Parathyroid adenoma (tissue), 2 donors: ENCODE results near the gene CKB.

Source experiments
- H2AFZ ChIP-seq: fragments of 300-600 bp; sonication (generic); one replicate; pipeline ENCODE4 v1.7.0; 2017; ENCODE audit warnings: antibody characterized with exemption, mild to moderate bottlenecking
- H3K27ac ChIP-seq: fragments of 300-600 bp; sonication (generic); one replicate; pipeline ENCODE4 v1.7.0; 2017
- H3K27me3 ChIP-seq: fragments of 300-600 bp; sonication (generic); one replicate; pipeline ENCODE4 v1.7.0; 2017; ENCODE audit warnings: low read length; ENCODE audit not compliant: control insufficient read depth, insufficient read depth
- H3K36me3 ChIP-seq: fragments of 300-600 bp; sonication (generic); one replicate; pipeline ENCODE4 v1.7.0; 2017; ENCODE audit warnings: low read length; ENCODE audit not compliant: control insufficient read depth, insufficient read depth
- H3K4me1 ChIP-seq: fragments of 300-600 bp; sonication (generic); one replicate; pipeline ENCODE4 v1.7.0; 2017; ENCODE audit warnings: control low read depth
- H3K4me2 ChIP-seq: fragments of 300-600 bp; sonication (generic); one replicate; pipeline ENCODE4 v1.7.0; 2017; ENCODE audit warnings: low read length
- H3K4me3 ChIP-seq: fragments of 300-600 bp; sonication (generic); one replicate; pipeline ENCODE4 v1.7.0; 2017; ENCODE audit warnings: low read depth, low read length
- H3K79me2 ChIP-seq: fragments of 300-600 bp; sonication (generic); one replicate; pipeline ENCODE4 v1.7.0; 2017; ENCODE audit warnings: control low read depth
- H3K9ac ChIP-seq: fragments of 300-600 bp; sonication (generic); one replicate; pipeline ENCODE4 v1.7.0; 2017; ENCODE audit warnings: mild to moderate bottlenecking
- H3K9me3 ChIP-seq: fragments of 300-600 bp; sonication (generic); one replicate; pipeline ENCODE4 v1.7.0; 2017; ENCODE audit warnings: low read length; ENCODE audit not compliant: control insufficient read depth
- TF ChIP-seq, protein P1 (sequence below): fragments of 300-600 bp; sonication (generic); IDR thresholded peaks from one replicate; pipeline ENCODE4 v1.7.0; 2017; ENCODE audit warnings: antibody characterized with exemption, mild to moderate bottlenecking
- donor health status: primary hyperparathyroidism.

CKB gene

DNA sequence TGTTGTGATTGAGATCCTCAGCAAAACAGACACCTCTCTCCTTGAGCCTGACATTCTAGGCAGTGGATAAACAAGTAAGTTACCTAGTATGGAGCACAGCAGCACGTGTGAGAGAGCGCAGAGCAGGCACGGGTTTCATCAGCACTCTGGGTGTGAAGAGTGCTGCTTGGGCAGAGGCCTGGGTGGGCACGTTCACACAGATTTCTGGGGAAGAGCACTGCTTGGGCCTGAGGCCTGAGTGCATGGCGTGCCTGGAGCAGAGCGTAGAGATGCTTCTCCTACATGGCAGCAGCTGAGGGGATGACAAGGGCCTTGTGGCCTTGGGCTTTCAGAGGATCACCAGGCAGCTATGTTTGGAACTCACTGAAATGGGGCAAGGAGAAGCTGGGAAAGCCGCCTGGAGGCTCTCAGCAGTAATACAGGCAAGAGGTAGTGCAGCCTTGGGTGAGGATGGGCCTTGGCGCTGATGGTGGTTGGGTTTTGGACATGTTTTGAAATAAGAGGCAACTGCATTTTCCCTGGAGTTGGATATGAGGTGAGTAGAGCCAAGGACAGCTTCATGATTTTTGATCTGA lies 17.6 kb downstream of the CKB start:
- H3K4me2 ChIP-seq, result no peak overlapping the region
- no peak overlapping the region for H2AFZ ChIP-seq
- H3K27ac ChIP-seq, result no peak overlapping the region
- H3K36me3 ChIP-seq, result no peaks in the 10 kb centered on the region
- no peak overlapping the region for H3K4me3 ChIP-seq
- TF ChIP-seq, protein P1, sequence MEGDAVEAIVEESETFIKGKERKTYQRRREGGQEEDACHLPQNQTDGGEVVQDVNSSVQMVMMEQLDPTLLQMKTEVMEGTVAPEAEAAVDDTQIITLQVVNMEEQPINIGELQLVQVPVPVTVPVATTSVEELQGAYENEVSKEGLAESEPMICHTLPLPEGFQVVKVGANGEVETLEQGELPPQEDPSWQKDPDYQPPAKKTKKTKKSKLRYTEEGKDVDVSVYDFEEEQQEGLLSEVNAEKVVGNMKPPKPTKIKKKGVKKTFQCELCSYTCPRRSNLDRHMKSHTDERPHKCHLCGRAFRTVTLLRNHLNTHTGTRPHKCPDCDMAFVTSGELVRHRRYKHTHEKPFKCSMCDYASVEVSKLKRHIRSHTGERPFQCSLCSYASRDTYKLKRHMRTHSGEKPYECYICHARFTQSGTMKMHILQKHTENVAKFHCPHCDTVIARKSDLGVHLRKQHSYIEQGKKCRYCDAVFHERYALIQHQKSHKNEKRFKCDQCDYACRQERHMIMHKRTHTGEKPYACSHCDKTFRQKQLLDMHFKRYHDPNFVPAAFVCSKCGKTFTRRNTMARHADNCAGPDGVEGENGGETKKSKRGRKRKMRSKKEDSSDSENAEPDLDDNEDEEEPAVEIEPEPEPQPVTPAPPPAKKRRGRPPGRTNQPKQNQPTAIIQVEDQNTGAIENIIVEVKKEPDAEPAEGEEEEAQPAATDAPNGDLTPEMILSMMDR, result no peak
- H3K9me3 ChIP-seq, result no peaks in the 10 kb centered on the region
- H3K79me2 ChIP-seq, result no peaks in the 10 kb centered on the region
- no peaks in the 10 kb centered on the region for H3K4me1 ChIP-seq
- no peaks in the 10 kb centered on the region for H3K27me3 ChIP-seq
- no peak overlapping the region for H3K9ac ChIP-seq

- H2AFZ ChIP-seq, result no peak overlapping the region
- no peak overlapping the region for H3K9ac ChIP-seq
- H3K4me2 ChIP-seq, result no peak overlapping the region
- no peaks in the 10 kb centered on the region for H3K27me3 ChIP-seq
- no peaks in the 10 kb centered on the region for H3K79me2 ChIP-seq
- TF ChIP-seq, protein P1, result no peak
- no peak overlapping the region for H3K27ac ChIP-seq
- no peaks in the 10 kb centered on the region for H3K9me3 ChIP-seq
- H3K4me1 ChIP-seq, result no peaks in the 10 kb centered on the region
- no peak overlapping the region for H3K4me3 ChIP-seq
- H3K36me3 ChIP-seq, result no peaks in the 10 kb centered on the region
These were observed 19.3 kb downstream of the CKB start for GRCh38 chr14:103503296-103503695.

- H3K9me3 ChIP-seq, result no peaks in the 10 kb centered on the region
- no peak overlapping the region for H2AFZ ChIP-seq
- TF ChIP-seq, protein P1, result no peak
- H3K9ac ChIP-seq, result no peak overlapping the region
- no peaks in the 10 kb centered on the region for H3K79me2 ChIP-seq
- H3K27ac ChIP-seq, result no peak overlapping the region
- H3K4me3 ChIP-seq, result no peak overlapping the region
- H3K27me3 ChIP-seq, result no peaks in the 10 kb centered on the region
- H3K4me1 ChIP-seq, result no peaks in the 10 kb centered on the region
- H3K36me3 ChIP-seq, result no peaks in the 10 kb centered on the region
- no peak overlapping the region for H3K4me2 ChIP-seq
These were observed 19.8 kb downstream of the CKB start for GRCh38 chr14:103502877-103503276.

DNA sequence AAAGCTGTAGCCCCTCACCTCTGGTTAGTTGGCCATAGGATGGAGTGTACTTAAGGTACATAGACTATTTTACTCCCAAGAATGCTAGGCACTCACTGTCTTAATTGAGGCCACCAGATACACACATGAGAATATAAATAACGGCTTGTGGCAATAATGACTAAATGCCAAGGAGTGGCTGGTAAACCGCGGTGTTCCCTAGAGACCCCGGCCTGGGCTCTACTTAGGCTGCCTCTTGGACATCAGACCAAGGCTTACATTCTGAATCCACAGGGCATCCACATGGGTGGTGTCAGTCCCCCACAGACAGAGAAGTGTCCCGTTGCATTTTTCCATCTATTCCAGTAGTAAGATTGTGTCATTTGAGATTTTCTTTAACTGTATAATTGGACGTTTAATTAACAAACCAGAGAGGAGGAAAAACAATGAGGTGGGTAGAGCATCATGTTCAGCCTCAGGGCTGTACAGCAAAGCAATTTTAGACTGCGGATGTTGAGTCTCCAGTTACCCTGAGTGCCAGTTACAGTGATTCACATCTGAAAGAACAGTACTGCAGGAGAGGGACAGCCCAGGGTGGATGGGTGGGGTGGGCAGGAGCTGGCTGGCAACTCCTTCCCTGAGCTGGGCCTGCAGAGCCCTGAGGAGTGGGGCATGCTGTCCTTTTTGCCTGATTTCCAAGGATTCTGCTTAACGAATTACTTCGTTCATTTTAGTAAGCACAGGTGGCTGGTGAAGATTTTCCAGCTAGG lies 20.5 kb downstream of the CKB start:
- Histone ChIP-seq H2AFZ (no peak overlapping the region), H3K79me2 (no peaks in the 10 kb centered on the region), H3K27me3 (no peaks in the 10 kb centered on the region), H3K9ac (no peak overlapping the region), H3K4me1 (no peaks in the 10 kb centered on the region), H3K27ac (no peak overlapping the region), H3K4me3 (no peak overlapping the region), H3K4me2 (no peak overlapping the region), H3K9me3 (no peaks in the 10 kb centered on the region), H3K36me3 (no peaks in the 10 kb centered on the region)
- TF ChIP-seq, protein P1, result no peak
